Gastroesophageal sphincter (tissue), 4 donors: ENCODE measurements around the gene SLC44A1. TPM values are rescaled to one million over a fixed set of nuclear protein-coding genes. Genes with fewer than 3 reads are reported as not detected.

Experiments
- ATAC-seq: fragments of 150-250 bp; one replicate; pipeline ENCODE4 v1.9.1; 2016; ENCODE audit warnings: mild to moderate bottlenecking, moderate library complexity
- H3K27ac ChIP-seq, 4 donors: fragments of 200-600 bp; sonication (generic) in 3 of 4; 1 replicate in 3 of 4; 2 replicates in 1 of 4; pipeline ENCODE4 v1.5.1; 2016 to 2019
- H3K27me3 ChIP-seq: fragments of 200-600 bp; sonication (generic); one replicate; pipeline ENCODE4 v1.5.1; 2019
- H3K36me3 ChIP-seq, 2 donors: fragments of 200-600 bp; sonication (generic); one replicate each; pipeline ENCODE4 v1.5.1; 2019; ENCODE audit warnings: control low read depth in 1 of 2
- H3K4me1 ChIP-seq, 3 donors: fragments of 200-600 bp; sonication (generic); 1 replicate in 2 of 3; 2 replicates in 1 of 3; pipeline ENCODE4 v1.5.1; 2016 to 2019; ENCODE audit warnings: control low read depth in 2 of 3
- H3K4me3 ChIP-seq, 2 donors: fragments of 200-600 bp; sonication (generic); one replicate each; pipeline ENCODE4 v1.5.1; 2019; ENCODE audit warnings: mild to moderate bottlenecking in 1 of 2, moderate library complexity in 1 of 2
- H3K9me3 ChIP-seq, 3 donors: fragments of 200-600 bp; sonication (generic); one replicate each; pipeline ENCODE4 v1.5.1; 2017 to 2019; ENCODE audit warnings: control low read depth in 2 of 3
- CTCF ChIP-seq, 4 experiments: fragments of 200-600 bp in 2 of 4; fragments of 450-650 bp in 2 of 4; sonication (generic) in 1 of 4; IDR thresholded peaks; one replicate each; pipeline ENCODE4 v1.5.1; 2017 to 2019; ENCODE audit warnings: antibody characterized with exemption in 4 of 4, mild to moderate bottlenecking in 2 of 4, moderate library complexity in 2 of 4
- EP300 ChIP-seq: sonication (generic); formaldehyde crosslinking; IDR thresholded peaks from one replicate; pipeline ENCODE4 v1.6.1; 2017; ENCODE audit warnings: antibody characterized with exemption, mild to moderate bottlenecking
- POLR2A ChIP-seq, 2 donors: fragments of 450-650 bp; IDR thresholded peaks; one replicate each; pipeline ENCODE4 v1.6.1; 2017; ENCODE audit warnings: antibody characterized with exemption in 2 of 2, mild to moderate bottlenecking in 2 of 2, moderate library complexity in 1 of 2
- POLR2AphosphoS5 ChIP-seq: sonication (generic); formaldehyde crosslinking; IDR thresholded peaks from one replicate; pipeline ENCODE4 v1.6.1; 2017; ENCODE audit warnings: antibody characterized with exemption
- total RNA-seq, 4 donors: library from RNA; depleted of rRNA; stranded (reverse); fragments of >200 nt; gene quantifications; one replicate each; pipeline ENCODE4 v1.1.0, GENCODE V29; 2016

Gene SLC44A1
- total RNA-seq, 4 donors from 2014 or later = 27.9 to 49.1 (median 30.6) TPM

- no peak overlapping the region for H3K27ac ChIP-seq
- ATAC-seq = no peak
- no peaks in the 10 kb centered on the region for H3K4me1 ChIP-seq
- peaks cover 0 to 8% of the 10 kb centered on the region in 2 donors for H3K36me3 ChIP-seq
- no peaks in the 10 kb centered on the region for H3K9me3 ChIP-seq
- TF ChIP-seq CTCF (IDR thresholded peaks at IDR 0.05) (no peak), POLR2A (IDR thresholded peaks at IDR 0.05) (no peak), EP300 (no peak), POLR2AphosphoS5 (no peak)
- H3K4me3 ChIP-seq = no peak overlapping the region
- H3K27me3 ChIP-seq = no peaks in the 10 kb centered on the region
Measured at GRCh38 chr9:105485131-105485530, 240.7 kb downstream of the SLC44A1 start.

Other genes starting within 250 kb of the SLC44A1 start
- 1 to 10 TPM; 2.7 to 10.0 (median 3.4) TPM for gene FSD1L, start 203.4 kb downstream of the SLC44A1 start, total RNA-seq